HG02763 (cell line): ENCODE data around the gene PARP11.

Experiments
- ATAC-seq: cut with Tn5 transposase; IDR thresholded peaks from one replicate; pipeline ENCODE4 v1.9.1; 2021; ENCODE audit warnings: mild to moderate bottlenecking, moderate library complexity; ENCODE audit not compliant: unreplicated experiment

Gene PARP11

GRCh38 chr12:3775385-3776035, 97.7 kb downstream of the PARP11 start:
- ATAC-seq, result no peak

- ATAC-seq, result no peak
Measured at GRCh38 chr12:3772380-3772779, 100.8 kb downstream of the PARP11 start.

- no peak for ATAC-seq
Measured at GRCh38 chr12:3771853-3772252, 101.3 kb downstream of the PARP11 start.

- no peak for ATAC-seq
Measured at GRCh38 chr12:3770891-3771290, 102.3 kb downstream of the PARP11 start.

- ATAC-seq, result no peak
Measured at GRCh38 chr12:3768911-3769447, 104.2 kb downstream of the PARP11 start.

- no peak for ATAC-seq
Measured at GRCh38 chr12:3761116-3761735, 112.0 kb downstream of the PARP11 start.

- ATAC-seq, result no peak
Measured at GRCh38 chr12:3759878-3760277, 113.3 kb downstream of the PARP11 start.
